Cardiac muscle cell (in vitro differentiated cells and primary cell): ENCODE results near the gene NEK10. TPM values are rescaled to one million over a fixed set of nuclear protein-coding genes. Genes with fewer than 3 reads are reported as not detected.
"Not testable (repeated sequence)": the region's sequence is repeated elsewhere in the genome, so short reads cannot be mapped to it uniquely, and the experiment has no call there.

Experiments
- DNase-seq, 2 donors: peaks; one replicate each; pipeline versions ENCODE4 v3.0.0 to v3.0.0-alpha.2; 2010 to 2017; ENCODE audit warnings: low read depth in 1 of 2, low spot score in 1 of 2
- H3K27ac ChIP-seq: fragments of 200-600 bp; sonication (generic); 2 replicates; pipeline ENCODE4 v1.5.1; 2016
- H3K27me3 ChIP-seq: fragments of 200-600 bp; sonication (generic); 2 replicates; pipeline ENCODE4 v1.6.0; 2016; ENCODE audit warnings: control low read depth
- H3K36me3 ChIP-seq: fragments of 200-600 bp; sonication (generic); 2 replicates; pipeline ENCODE4 v1.5.1; 2016; ENCODE audit warnings: control low read depth
- H3K4me1 ChIP-seq: fragments of 200-600 bp; sonication (generic); 2 replicates; pipeline ENCODE4 v1.8.1; 2017; ENCODE audit warnings: low read depth, mild to moderate bottlenecking, mixed run types
- H3K4me3 ChIP-seq: fragments of 200-600 bp; sonication (generic); 2 replicates; pipeline ENCODE4 v1.5.1; 2016; ENCODE audit warnings: mild to moderate bottlenecking
- H3K9me3 ChIP-seq: fragments of 200-600 bp; sonication (generic); 2 replicates; pipeline ENCODE4 v1.5.1; 2017; ENCODE audit warnings: low read depth, mild to moderate bottlenecking, control low read depth
- polyA plus RNA-seq: library from polyadenylated mRNA; unstranded; fragments of >200 nt; fragmentation: Nextera tagmentation; extraction: Ambion mirVana; gene quantifications from 2 replicates; pipeline ENCODE4 v1.2.1, GENCODE V29; 2016
- total RNA-seq: library from RNA; depleted of rRNA; stranded (reverse); fragments of >200 nt; gene quantifications from 2 replicates; pipeline ENCODE4 v1.2.3, GENCODE V29; 2016
- TF ChIP-seq, protein P1 (sequence below): IDR thresholded peaks from 2 replicates; pipeline ENCODE4 v1.5.1; 2012; ENCODE audit warnings: low read depth, mild to moderate bottlenecking, low read length

The NEK10 gene
- total and polyA plus RNA-seq, 2 experiments from 2014 or later = 0.54 to 2.1 TPM

GRCh38 chr3:27340534-27340933, 28.6 kb downstream of the NEK10 start:
- Histone ChIP-seq H3K4me1 (peaks cover 6% of the 10 kb centered on the region), H3K27ac (no peak overlapping the region)

DNA sequence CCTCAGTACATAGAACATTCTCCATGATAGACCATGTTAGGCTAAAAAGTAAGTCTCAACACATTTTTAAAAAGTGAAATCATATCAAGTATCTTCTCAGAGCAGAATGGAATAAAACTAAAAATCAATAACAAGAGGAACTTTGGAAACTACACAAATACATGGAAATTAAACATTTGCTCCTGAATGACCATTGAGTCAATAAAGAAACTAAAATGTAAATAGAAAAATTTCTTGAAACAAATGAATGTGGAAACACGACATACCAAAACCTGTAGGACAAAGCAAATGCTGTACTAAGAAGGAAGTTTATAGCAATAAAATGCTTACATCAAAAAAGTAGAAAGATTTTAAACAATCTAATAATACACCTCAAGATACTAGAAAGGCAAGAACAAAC, 33.6 kb downstream of the NEK10 start:
- Histone ChIP-seq H3K27me3 (no peaks in the 10 kb centered on the region), H3K9me3 (no peaks in the 10 kb centered on the region), H3K36me3 (no peaks in the 10 kb centered on the region), H3K27ac (no peak overlapping the region), H3K4me3 (no peak overlapping the region), H3K4me1 (no peaks in the 10 kb centered on the region)
- DNase-seq = no peak
- TF ChIP-seq, protein P1, sequence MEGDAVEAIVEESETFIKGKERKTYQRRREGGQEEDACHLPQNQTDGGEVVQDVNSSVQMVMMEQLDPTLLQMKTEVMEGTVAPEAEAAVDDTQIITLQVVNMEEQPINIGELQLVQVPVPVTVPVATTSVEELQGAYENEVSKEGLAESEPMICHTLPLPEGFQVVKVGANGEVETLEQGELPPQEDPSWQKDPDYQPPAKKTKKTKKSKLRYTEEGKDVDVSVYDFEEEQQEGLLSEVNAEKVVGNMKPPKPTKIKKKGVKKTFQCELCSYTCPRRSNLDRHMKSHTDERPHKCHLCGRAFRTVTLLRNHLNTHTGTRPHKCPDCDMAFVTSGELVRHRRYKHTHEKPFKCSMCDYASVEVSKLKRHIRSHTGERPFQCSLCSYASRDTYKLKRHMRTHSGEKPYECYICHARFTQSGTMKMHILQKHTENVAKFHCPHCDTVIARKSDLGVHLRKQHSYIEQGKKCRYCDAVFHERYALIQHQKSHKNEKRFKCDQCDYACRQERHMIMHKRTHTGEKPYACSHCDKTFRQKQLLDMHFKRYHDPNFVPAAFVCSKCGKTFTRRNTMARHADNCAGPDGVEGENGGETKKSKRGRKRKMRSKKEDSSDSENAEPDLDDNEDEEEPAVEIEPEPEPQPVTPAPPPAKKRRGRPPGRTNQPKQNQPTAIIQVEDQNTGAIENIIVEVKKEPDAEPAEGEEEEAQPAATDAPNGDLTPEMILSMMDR = no peak

More at GRCh38 chr3:27340534-27340933, 28.6 kb downstream of the NEK10 start:
- DNase-seq = no peak
- Histone ChIP-seq H3K36me3 (no peaks in the 10 kb centered on the region), H3K9me3 (no peaks in the 10 kb centered on the region), H3K4me3 (no peak overlapping the region), H3K27me3 (no peaks in the 10 kb centered on the region)
- TF ChIP-seq, protein P1 = no peak

GRCh38 chr3:27333843-27334242, 35.3 kb downstream of the NEK10 start:
- Histone ChIP-seq H3K4me1 (no peaks in the 10 kb centered on the region), H3K27ac (no peak overlapping the region), H3K9me3 (no peaks in the 10 kb centered on the region), H3K4me3 (no peak overlapping the region), H3K27me3 (no peaks in the 10 kb centered on the region), H3K36me3 (no peaks in the 10 kb centered on the region)
- TF ChIP-seq, protein P1 = no peak
- no peak for DNase-seq

DNA sequence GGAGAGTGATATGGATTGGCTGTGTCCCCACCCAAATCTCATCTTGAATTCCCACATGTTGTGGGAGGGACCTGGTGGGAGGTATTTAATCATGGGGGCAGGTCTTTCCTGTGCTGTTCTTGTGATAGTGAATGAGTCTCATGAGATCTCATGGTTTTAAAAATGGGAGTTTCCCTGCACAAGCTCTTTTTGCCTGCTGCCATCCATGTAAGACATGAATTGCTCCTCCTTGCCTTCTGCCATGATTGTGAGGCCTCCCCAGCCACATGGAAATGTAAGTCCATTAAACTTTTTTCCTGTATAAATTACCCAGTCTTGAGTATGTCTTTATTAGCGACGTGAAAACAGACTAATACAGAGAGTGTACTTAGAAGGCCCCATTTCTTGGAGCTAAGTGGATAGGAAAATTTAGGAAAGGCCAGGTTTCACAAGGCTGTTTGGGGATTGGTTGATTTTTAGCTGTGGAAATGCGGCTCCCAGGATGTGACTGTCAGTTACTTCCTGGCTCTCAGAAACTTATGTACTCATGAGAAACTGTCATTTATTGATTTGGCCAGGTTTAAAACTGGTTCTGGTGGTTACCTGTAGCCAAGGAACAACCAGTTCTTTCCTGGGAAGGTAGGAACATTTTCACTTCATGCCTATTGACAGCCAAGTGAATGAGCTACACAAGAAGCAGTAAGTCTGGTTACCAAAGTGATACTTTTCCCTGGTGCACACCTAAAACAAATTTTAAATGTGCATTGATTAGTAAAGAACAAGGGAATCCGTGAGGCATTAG, 40.0 kb downstream of the NEK10 start:
- H3K36me3 ChIP-seq, H3K9me3 ChIP-seq, DNase-seq, H3K27me3 ChIP-seq, H3K4me3 ChIP-seq, H3K27ac ChIP-seq, H3K4me1 ChIP-seq: not testable (repeated sequence)

GRCh38 chr3:27326629-27327545, 42.3 kb downstream of the NEK10 start:
- H3K27ac ChIP-seq = no peak overlapping the region
- H3K9me3 ChIP-seq = no peaks in the 10 kb centered on the region
- H3K4me1 ChIP-seq = no peaks in the 10 kb centered on the region
- H3K27me3 ChIP-seq = no peaks in the 10 kb centered on the region
- H3K36me3 ChIP-seq = no peaks in the 10 kb centered on the region
- DNase-seq = peak in 1 of 2 donors; percentile 85
- no peak overlapping the region for H3K4me3 ChIP-seq
- TF ChIP-seq, protein P1 = no peak
